Panc1 (cell line): ENCODE data around the gene ENOX2. TPM values are rescaled to one million over a fixed set of nuclear protein-coding genes. Genes with fewer than 3 reads are reported as not detected.

Source experiments
- ATAC-seq: fragments of 200-7000 bp; cut with Tn5 transposase; 2 replicates; pipeline ENCODE4 v1.9.1; 2020; ENCODE audit warnings: mild to moderate bottlenecking, moderate library complexity
- BruUV-seq: library from RNA; stranded (reverse); fragments of 400-500 nt; replicated peaks from 2 replicates; lab custom pipeline; 2021; lab: Mats Ljungman, UMichigan
- CTCF ChIA-PET: fragments of 300-600 bp; sonication (Branson Sonifier 250); formaldehyde crosslinking; loops from one replicate; lab custom pipeline; 2022; ENCODE audit warnings: antibody characterized with exemption; lab: Charles Lee
- POLR2A ChIA-PET: fragments of 300-600 bp; sonication (Branson Sonifier 250); formaldehyde crosslinking; loops from one replicate; lab custom pipeline; 2022; ENCODE audit warnings: antibody characterized with exemption; lab: Charles Lee
- DNase-seq: peaks from one replicate; pipeline ENCODE4 v3.0.0-alpha.2; 2010; ENCODE audit warnings: low read depth, low spot score
- H3K27ac ChIP-seq: 2 replicates; pipeline ENCODE4 v1.5.1; 2011; ENCODE audit warnings: mild to moderate bottlenecking, low read length, inconsistent platforms
- H3K27me3 ChIP-seq: fragments of 200-500 bp; sonication (Bioruptor generic); 2 replicates; pipeline ENCODE4 v1.6.0; 2014; ENCODE audit warnings: low read length, inconsistent platforms; ENCODE audit not compliant: control insufficient read depth, insufficient read depth
- H3K36me3 ChIP-seq: fragments of 200-500 bp; sonication (Bioruptor generic); 2 replicates; pipeline ENCODE4 v1.5.1; 2014; ENCODE audit warnings: inconsistent platforms, mild to moderate bottlenecking, low read length, moderate library complexity; ENCODE audit not compliant: control insufficient read depth, insufficient read depth
- H3K4me1 ChIP-seq: 2 replicates; pipeline ENCODE4 v1.5.1; 2011; ENCODE audit warnings: inconsistent platforms, mild to moderate bottlenecking, low read length, moderate library complexity; ENCODE audit not compliant: control insufficient read depth, insufficient read depth
- H3K4me3 ChIP-seq, 2 experiments: 2 replicates each; pipeline ENCODE4 v1.5.1; 2011 to 2012; ENCODE audit warnings: low read depth in 2 of 2, low read length in 2 of 2, mild to moderate bottlenecking in 2 of 2, inconsistent platforms in 1 of 2, moderate library complexity in 1 of 2
- H3K9me3 ChIP-seq: fragments of 200-500 bp; sonication (Bioruptor generic); 2 replicates; pipeline ENCODE4 v1.5.1; 2014; ENCODE audit warnings: low read depth, mild to moderate bottlenecking, inconsistent platforms, low read length, moderate library complexity; ENCODE audit not compliant: control insufficient read depth, insufficient read depth
- CTCF ChIP-seq: fragments of 450-650 bp; IDR thresholded peaks from 2 replicates; pipeline ENCODE4 v1.5.1; 2017; ENCODE audit warnings: mild to moderate bottlenecking
- POLR2AphosphoS5 ChIP-seq: IDR thresholded peaks from 2 replicates; pipeline ENCODE4 v1.6.1; 2012; ENCODE audit warnings: mild to moderate bottlenecking, low read depth, low read length, moderate library complexity
- REST ChIP-seq, 2 experiments: IDR thresholded peaks; 2 replicates each; pipeline ENCODE4 v1.6.1; 2011 to 2012; ENCODE audit warnings: low read depth in 2 of 2, control low read depth in 1 of 2, low read length in 1 of 2, mild to moderate bottlenecking in 1 of 2, moderate library complexity in 1 of 2; ENCODE audit not compliant: insufficient read depth in 1 of 2
- SIN3A ChIP-seq: IDR thresholded peaks from 2 replicates; pipeline ENCODE4 v1.6.1; 2012; ENCODE audit warnings: low read depth, mild to moderate bottlenecking, low read length, moderate library complexity, borderline replicate concordance; ENCODE audit not compliant: insufficient read depth
- TCF7L2 ChIP-seq: IDR thresholded peaks from 2 replicates; pipeline ENCODE4 v1.6.1; 2011; ENCODE audit warnings: mild to moderate bottlenecking, low read depth, low read length, inconsistent platforms
- in situ Hi-C: cut with HindIII; loops from 2 replicates; pipeline ENCODE4 v1.10.0; 2016; ENCODE audit warnings: low sequenced_read_pairs, low pct_unique_long_range_greater_than_20kb
- intact Hi-C: fragments of 100-400 bp; cut with micrococcal nuclease; formaldehyde crosslinking; loops from one replicate; pipeline ENCODE4 v1.10.0; 2022; ENCODE audit not compliant: unreplicated experiment
- total RNA-seq: library from RNA; stranded (reverse); gene quantifications from one replicate; pipeline ENCODE4 v1.2.1, GENCODE V29; 2021; ENCODE audit not compliant: unreplicated experiment

The ENOX2 gene
- total RNA-seq, 1 experiment from 2014 or later, result 12.4 TPM

GRCh38 chrX:130604882-130605281 is 298.1 kb downstream of the ENOX2 start:
- ATAC-seq (no peak), DNase-seq (no peak)
- BruUV-seq, result no TSS peak
- H3K27ac ChIP-seq, result no peak overlapping the region
- ChIA-PET CTCF (no interaction called here), POLR2A (no interaction called here)
- H3K36me3 ChIP-seq, result no peaks in the 10 kb centered on the region
- TF ChIP-seq SIN3A, result no peak
- no peak for TF ChIP-seq POLR2AphosphoS5
- no peak for TF ChIP-seq CTCF
- no peak for TF ChIP-seq TCF7L2
- no peak for TF ChIP-seq REST (IDR thresholded peaks at IDR 0.05; ENCODE audit: insufficient read depth in 1 of 2, low read depth in 2 of 2, low read length in 1 of 2)
- in situ Hi-C loops (no loop called here), intact Hi-C loops (no loop called here)
- no peaks in the 10 kb centered on the region for H3K9me3 ChIP-seq
- peaks cover 2% of the 10 kb centered on the region; the same call in 1 of the 2 replicates for H3K27me3 ChIP-seq
- no peaks in the 10 kb centered on the region for H3K4me1 ChIP-seq
- H3K4me3 ChIP-seq, result no peak overlapping the region

- H3K9me3 ChIP-seq, result no peaks in the 10 kb centered on the region
- no peaks in the 10 kb centered on the region for H3K4me1 ChIP-seq
- ChIA-PET CTCF (no interaction called here), POLR2A (no interaction called here)
- H3K36me3 ChIP-seq, result no peaks in the 10 kb centered on the region
- in situ Hi-C loops (no loop called here), intact Hi-C loops (no loop called here)
- H3K27ac ChIP-seq, result no peak overlapping the region
- DNase-seq (no peak), ATAC-seq (no peak)
- BruUV-seq, result no TSS peak
- no peak overlapping the region for H3K4me3 ChIP-seq
- H3K27me3 ChIP-seq, result peaks cover 2% of the 10 kb centered on the region; the same call in 1 of the 2 replicates
- TF ChIP-seq CTCF, result no peak
- no peak for TF ChIP-seq TCF7L2
- TF ChIP-seq POLR2AphosphoS5, result no peak
- TF ChIP-seq REST (IDR thresholded peaks at IDR 0.05; ENCODE audit: insufficient read depth in 1 of 2, low read depth in 2 of 2, low read length in 1 of 2), result no peak
- no peak for TF ChIP-seq SIN3A
Measured at GRCh38 chrX:130594453-130594916, 308.5 kb downstream of the ENOX2 start.
